K562 (cell line): Measurements from ENCODE around the gene TM4SF4. TPM values are rescaled to one million over a fixed set of nuclear protein-coding genes. Genes with fewer than 3 reads are reported as not detected.

Source experiments
- polyA plus RNA-seq, 8 experiments: library from polyadenylated mRNA; depleted of rRNA in 4 of 8; stranded (reverse) in 5 of 8; unstranded in 3 of 8; fragments of >200 nt; fragmentation: Nextera tagmentation in 2 of 8; fragmentation: Illumina TruSeq in 1 of 8; extraction: Ambion mirVana in 2 of 8; extraction: Trizol in 1 of 8; gene quantifications; 2 replicates each; pipeline versions ENCODE4 v1.2.1 to v1.2.3, GENCODE V29; 2011 to 2014; ENCODE audit warnings: inconsistent platforms in 1 of 8, missing spikeins in 1 of 8
- total RNA-seq, 7 experiments: library from RNA; depleted of rRNA in 6 of 7; stranded (reverse); fragments of >200 nt in 6 of 7; fragmentation: Illumina TruSeq in 2 of 7; extraction: Trizol in 2 of 7; gene quantifications; 2 replicates each; pipeline versions ENCODE4 v1.2.1 to v1.2.3, GENCODE V29; 2011 to 2021; ENCODE audit warnings: low replicate concordance in 1 of 7
- TF ChIP-seq, protein P1 (sequence below): fragments of 200-800 bp; sonication (Bioruptor generic); IDR thresholded peaks from 2 replicates; pipeline ENCODE4 v1.6.1; 2016; ENCODE audit warnings: missing genetic modification characterization, missing compliant biosample characterization
- TF ChIP-seq, protein P2 (sequence below): fragments of 250-450 bp; sonication (Bioruptor Pico); IDR thresholded peaks from 2 replicates; pipeline ENCODE4 v1.8.0; 2021; ENCODE audit warnings: mild to moderate bottlenecking, moderate library complexity
- TF ChIP-seq, protein P3 (sequence below): fragments of 250-450 bp; sonication (Bioruptor Pico); IDR thresholded peaks from 2 replicates; pipeline ENCODE4 v1.4.0; 2020; ENCODE audit warnings: borderline replicate concordance

TM4SF4 gene
- total and polyA plus RNA-seq, 9 of the 15 experiments (the other 6 are each of a cell fraction or from before 2014, with no cell fraction given) = 0.31 TPM; not detected in 8

DNA sequence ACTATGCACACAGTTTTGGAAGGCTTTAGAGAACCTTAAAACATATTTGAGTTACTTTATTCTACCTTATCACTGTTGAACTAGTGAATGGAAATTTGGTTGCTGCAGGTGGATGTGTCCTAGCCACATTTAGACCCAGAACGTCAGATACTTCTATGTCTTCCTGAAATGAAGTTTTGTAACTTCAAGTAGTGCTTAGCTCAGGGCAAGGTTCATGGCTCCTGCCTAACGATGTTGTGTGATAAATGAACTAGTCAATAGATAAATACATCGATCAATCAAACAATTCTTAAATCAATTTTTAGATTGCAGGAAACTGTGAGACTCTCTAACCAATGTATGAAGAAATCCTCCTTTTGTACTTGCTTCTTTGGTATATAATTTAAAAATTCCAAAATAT is 37.2 kb upstream of the TM4SF4 start (continued):
- TF ChIP-seq, protein P1, sequence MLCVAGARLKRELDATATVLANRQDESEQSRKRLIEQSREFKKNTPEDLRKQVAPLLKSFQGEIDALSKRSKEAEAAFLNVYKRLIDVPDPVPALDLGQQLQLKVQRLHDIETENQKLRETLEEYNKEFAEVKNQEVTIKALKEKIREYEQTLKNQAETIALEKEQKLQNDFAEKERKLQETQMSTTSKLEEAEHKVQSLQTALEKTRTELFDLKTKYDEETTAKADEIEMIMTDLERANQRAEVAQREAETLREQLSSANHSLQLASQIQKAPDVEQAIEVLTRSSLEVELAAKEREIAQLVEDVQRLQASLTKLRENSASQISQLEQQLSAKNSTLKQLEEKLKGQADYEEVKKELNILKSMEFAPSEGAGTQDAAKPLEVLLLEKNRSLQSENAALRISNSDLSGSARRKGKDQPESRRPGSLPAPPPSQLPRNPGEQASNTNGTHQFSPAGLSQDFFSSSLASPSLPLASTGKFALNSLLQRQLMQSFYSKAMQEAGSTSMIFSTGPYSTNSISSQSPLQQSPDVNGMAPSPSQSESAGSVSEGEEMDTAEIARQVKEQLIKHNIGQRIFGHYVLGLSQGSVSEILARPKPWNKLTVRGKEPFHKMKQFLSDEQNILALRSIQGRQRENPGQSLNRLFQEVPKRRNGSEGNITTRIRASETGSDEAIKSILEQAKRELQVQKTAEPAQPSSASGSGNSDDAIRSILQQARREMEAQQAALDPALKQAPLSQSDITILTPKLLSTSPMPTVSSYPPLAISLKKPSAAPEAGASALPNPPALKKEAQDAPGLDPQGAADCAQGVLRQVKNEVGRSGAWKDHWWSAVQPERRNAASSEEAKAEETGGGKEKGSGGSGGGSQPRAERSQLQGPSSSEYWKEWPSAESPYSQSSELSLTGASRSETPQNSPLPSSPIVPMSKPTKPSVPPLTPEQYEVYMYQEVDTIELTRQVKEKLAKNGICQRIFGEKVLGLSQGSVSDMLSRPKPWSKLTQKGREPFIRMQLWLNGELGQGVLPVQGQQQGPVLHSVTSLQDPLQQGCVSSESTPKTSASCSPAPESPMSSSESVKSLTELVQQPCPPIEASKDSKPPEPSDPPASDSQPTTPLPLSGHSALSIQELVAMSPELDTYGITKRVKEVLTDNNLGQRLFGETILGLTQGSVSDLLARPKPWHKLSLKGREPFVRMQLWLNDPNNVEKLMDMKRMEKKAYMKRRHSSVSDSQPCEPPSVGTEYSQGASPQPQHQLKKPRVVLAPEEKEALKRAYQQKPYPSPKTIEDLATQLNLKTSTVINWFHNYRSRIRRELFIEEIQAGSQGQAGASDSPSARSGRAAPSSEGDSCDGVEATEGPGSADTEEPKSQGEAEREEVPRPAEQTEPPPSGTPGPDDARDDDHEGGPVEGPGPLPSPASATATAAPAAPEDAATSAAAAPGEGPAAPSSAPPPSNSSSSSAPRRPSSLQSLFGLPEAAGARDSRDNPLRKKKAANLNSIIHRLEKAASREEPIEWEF = no peak
- TF ChIP-seq, protein P2, sequence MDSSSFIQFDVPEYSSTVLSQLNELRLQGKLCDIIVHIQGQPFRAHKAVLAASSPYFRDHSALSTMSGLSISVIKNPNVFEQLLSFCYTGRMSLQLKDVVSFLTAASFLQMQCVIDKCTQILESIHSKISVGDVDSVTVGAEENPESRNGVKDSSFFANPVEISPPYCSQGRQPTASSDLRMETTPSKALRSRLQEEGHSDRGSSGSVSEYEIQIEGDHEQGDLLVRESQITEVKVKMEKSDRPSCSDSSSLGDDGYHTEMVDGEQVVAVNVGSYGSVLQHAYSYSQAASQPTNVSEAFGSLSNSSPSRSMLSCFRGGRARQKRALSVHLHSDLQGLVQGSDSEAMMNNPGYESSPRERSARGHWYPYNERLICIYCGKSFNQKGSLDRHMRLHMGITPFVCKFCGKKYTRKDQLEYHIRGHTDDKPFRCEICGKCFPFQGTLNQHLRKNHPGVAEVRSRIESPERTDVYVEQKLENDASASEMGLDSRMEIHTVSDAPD (CRISPR knock-in tag) = no peak
- TF ChIP-seq, protein P3, sequence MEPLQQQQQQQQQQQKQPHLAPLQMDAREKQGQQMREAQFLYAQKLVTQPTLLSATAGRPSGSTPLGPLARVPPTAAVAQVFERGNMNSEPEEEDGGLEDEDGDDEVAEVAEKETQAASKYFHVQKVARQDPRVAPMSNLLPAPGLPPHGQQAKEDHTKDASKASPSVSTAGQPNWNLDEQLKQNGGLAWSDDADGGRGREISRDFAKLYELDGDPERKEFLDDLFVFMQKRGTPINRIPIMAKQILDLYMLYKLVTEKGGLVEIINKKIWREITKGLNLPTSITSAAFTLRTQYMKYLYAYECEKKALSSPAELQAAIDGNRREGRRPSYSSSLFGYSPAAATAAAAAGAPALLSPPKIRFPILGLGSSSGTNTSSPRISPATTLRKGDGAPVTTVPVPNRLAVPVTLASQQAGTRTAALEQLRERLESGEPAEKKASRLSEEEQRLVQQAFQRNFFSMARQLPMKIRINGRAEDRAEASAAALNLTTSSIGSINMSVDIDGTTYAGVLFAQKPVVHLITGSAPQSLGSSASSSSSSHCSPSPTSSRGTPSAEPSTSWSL (CRISPR knock-in tag) = no peak
